ENCODE data around the gene FZR1.

- TF ChIP-seq TAF15 (IDR thresholded peaks at IDR 0.05; ENCODE audit: low read depth, low read length): no peak
- no peak for TF ChIP-seq EP300 (IDR thresholded peaks at IDR 0.05; ENCODE audit: low read length)
- no peak for TF ChIP-seq EZH2 (IDR thresholded peaks at IDR 0.05; ENCODE audit: borderline replicate concordance, low read depth, low read length)
- TF ChIP-seq ZNF23 (CRISPR knock-in tag; IDR thresholded peaks at IDR 0.05): no peak
- TF ChIP-seq MAX (CRISPR knock-in tag; IDR thresholded peaks at IDR 0.05): no peak
- no peak for TF ChIP-seq USF2 (CRISPR knock-in tag; IDR thresholded peaks at IDR 0.05)
- TF ChIP-seq JUND (IDR thresholded peaks at IDR 0.05; ENCODE audit: borderline replicate concordance, low read depth, low read length): no peak
- no peak for TF ChIP-seq JUND (tag; IDR thresholded peaks at IDR 0.05; ENCODE audit: borderline replicate concordance, low read depth, low read length)
These were observed 26.3 kb upstream of the FZR1 start for GRCh38 chr19:3479834-3480215.
